ENCODE results near the gene PNKD.

DNA sequence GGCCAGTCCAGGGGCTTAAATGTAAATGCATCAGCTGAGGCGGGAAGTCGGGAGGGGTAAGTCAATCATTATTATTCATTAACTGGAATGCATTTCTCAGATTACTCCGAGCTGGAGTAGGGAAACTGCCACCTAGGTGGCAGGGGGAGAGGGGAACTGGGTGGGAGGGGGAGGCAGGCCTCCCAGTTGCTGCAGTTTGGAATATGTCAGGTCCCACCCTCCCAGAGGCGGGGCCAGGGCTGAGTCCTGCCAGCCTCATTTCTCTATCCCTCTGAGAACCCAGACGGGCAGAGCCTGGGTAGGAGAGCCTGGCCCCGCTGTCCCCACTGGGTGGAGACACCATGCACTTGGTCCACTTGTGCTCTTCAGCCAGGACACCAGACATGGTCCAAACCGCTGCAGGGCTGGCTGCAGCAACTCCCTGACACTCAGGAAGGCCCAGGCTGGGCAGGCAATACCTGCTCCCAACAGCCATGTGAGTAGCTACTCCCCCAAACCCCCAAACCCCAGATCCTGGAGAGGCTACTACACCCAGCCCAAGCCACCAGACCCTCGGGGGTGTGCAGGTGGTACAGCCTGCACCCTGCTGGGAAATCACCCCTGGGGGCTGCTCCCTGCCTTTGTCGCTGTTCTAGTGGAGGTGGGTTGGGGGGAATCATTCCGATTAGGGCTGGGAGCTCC lies 9.4 kb upstream of the PNKD start, which contains the start of gene GPBAR1:
- TF ChIP-seq CTCF (IDR thresholded peaks at IDR 0.05) (no peak), POLR2A (IDR thresholded peaks at IDR 0.05) (no peak)

Measured in adrenal gland (tissue), 5 donors.